ENCODE measurements around the gene ZNF697.

Gene ZNF697

DNA sequence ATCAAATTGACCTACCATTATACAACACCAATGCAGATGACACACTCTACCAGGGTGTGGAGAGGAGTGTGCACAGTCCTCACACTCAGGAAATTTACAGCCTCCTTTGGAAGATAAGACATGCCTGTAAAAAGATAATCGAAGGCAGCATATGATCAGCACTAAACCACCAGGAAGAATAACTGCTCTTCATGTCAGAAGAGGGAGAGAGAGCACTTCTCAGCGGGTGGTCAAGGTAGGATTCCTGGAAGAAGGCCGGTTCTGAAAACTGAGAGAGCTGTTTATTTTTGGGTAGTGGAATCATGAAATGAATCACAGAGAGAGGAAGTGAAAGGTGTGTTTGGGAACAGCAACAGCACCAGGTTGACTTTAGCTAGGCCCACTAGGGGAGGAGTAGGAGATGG, 14.0 kb upstream of the ZNF697 start:
- DNase-seq (ENCODE audit: low read depth in 2 of 2): no peak

GRCh38 chr1:119660253-119661083, 12.4 kb upstream of the ZNF697 start:
- no peak for DNase-seq (ENCODE audit: low read depth in 2 of 2)

- DNase-seq (ENCODE audit: low read depth in 2 of 2): no peak
These were observed 11.6 kb upstream of the ZNF697 start for GRCh38 chr1:119659628-119660027.

- DNase-seq (ENCODE audit: low read depth in 2 of 2): no peak
These were observed 8.4 kb upstream of the ZNF697 start for GRCh38 chr1:119656410-119656955.

GRCh38 chr1:119655154-119655553, 7.1 kb upstream of the ZNF697 start:
- no peak for DNase-seq (ENCODE audit: low read depth in 2 of 2)

GRCh38 chr1:119653839-119654170, 5.7 kb upstream of the ZNF697 start:
- no peak for DNase-seq (ENCODE audit: low read depth in 2 of 2)

DNA sequence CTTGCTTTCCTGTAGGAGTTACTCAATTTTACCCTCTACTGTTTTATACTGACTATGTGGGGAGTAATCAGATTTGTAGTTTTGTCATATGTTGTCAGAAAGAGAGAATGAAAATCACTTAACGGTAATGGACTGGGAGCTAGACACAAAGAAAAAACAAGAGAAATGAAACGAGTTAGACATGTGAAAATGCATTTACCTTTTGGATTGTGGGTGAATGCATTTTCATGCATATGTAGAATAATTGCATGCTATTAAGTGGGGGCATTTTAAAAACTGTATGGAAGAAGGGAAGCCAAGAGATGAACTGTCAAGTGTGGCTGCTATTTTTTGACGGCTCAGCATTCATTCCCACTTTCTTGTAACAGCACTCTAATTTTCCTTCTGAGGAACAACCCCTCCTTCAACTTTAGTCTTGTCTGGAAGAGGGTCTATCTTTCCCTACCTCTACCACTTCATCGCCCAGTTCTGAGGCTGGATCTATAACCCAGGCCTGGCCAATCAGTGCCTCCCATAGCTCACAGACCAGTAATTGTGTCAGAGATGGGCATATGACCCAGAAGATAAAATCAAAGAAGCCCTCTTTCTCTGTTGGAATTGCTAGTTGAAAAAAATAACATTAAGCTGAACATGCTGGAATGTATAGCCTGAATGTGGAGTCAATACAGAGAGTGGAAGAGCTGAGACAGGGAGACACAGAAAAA, 5.2 kb upstream of the ZNF697 start:
- no peak for DNase-seq (ENCODE audit: low read depth in 2 of 2)

- DNase-seq (ENCODE audit: low read depth in 2 of 2): no peak
These were observed 4.5 kb upstream of the ZNF697 start for GRCh38 chr1:119652587-119652986.

DNA sequence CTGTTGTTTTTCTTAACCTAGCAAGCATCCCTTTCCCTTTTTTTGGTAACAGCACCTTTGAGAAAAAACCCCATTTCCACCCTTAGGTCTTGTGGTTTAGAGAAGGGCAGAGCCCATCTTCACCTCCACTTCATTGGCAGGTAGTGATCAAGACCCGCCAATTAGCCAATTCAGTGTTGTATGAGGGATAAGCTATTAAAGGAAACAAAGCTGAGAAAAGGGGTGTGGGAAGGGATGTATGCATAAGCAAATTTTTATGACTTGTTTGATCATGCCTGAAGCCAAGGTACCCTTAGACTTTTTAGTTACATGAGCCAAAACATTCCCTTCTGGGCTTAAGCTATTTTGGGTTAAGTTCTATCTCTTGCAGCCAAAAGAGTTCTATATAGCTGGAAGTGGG, 3.6 kb upstream of the ZNF697 start:
- DNase-seq (ENCODE audit: low read depth in 2 of 2): no peak

GRCh38 chr1:119651133-119651532, 3.1 kb upstream of the ZNF697 start:
- no peak for DNase-seq (ENCODE audit: low read depth in 2 of 2)

GRCh38 chr1:119648620-119649004, 546 bp upstream of the ZNF697 start:
- DNase-seq (ENCODE audit: low read depth in 2 of 2): no peak

- no peak for DNase-seq (ENCODE audit: low read depth in 2 of 2)
These were observed 785 bp downstream of the ZNF697 start for GRCh38 chr1:119647228-119647733.

DNA sequence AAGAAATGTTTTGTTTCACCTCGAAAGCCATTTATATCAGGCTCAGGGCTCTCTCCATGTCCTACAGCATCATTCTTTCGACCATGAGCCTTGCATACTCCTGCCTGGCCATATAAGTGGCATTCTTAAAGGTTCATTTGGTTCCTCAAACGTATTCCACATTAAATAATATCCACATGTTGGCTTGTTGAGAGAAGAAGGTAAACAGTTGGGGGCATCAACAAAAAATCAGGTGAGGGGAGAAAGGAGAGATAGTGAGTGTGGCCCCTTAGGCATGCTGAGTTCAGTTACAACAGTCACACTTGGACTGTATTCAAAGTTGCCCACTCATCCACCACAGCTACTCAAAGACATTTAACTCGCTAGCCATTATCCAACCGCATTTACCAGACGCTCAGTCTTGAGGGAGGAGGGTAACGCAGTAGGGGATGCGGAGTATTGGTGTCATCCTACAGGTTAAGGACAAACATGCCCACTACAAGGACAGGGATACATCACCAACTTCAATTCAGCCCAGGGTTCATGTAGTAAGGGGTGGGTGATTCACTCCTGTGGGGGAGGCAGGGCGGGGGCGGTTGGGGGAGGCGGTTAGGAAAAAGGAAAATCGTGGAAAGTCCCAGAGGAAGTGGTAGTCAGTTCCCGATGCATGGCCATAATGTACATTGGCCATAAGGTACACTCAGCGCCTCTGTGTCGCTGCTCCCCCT, 1.4 kb downstream of the ZNF697 start:
- no peak for DNase-seq (ENCODE audit: low read depth in 2 of 2)

GRCh38 chr1:119639109-119639508, 9.0 kb downstream of the ZNF697 start:
- no peak for DNase-seq (ENCODE audit: low read depth in 2 of 2)

DNA sequence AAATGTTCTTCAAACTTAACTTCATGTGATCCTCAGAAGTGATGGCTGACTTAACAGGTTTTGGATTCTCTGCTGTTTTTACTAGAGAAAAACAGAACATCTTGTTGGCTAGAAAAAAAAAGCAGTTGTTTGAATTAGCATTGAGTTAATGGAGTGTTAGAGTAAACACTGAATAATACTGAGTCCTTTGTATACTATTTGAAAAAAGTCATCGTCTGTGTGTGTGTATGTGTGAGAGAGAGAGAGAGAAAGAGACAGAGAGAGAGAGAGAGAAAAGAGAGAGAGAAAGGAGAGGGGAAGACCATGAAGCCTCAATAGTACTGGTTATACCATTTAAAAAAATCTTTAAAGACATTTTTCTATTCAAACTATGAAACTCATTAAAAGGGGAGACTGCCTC, 10.4 kb downstream of the ZNF697 start:
- DNase-seq (ENCODE audit: low read depth in 2 of 2): no peak

- DNase-seq (ENCODE audit: low read depth in 2 of 2): no peak
These were observed 11.5 kb downstream of the ZNF697 start for GRCh38 chr1:119636491-119637089.

DNA sequence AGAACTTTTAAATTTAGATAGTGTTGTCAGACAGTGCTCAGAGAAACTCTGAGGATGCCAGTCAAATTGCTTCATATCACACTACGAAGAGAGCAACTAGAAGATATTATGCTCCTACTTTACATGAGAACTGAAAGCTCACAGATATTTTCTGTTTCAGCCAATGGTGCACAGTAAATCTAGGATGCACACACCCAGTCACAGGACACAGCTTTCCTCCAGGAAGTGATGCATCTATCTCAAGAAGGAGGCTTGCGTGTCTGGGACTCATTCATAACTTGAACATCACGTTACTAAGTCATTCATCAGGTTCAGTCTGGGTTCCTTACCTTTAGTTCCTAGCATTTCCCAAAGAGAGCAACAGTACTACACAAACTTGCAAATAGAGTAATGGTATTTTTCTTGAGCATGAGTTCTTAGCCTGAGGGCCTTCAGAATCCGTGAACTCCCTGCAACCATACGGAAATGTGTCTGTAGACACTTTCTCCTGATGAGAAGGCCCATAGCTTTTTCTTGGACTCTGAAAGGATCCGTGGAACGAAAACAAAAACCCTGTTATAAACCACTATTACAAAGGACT, 12.2 kb downstream of the ZNF697 start:
- no peak for DNase-seq (ENCODE audit: low read depth in 2 of 2)

DNA sequence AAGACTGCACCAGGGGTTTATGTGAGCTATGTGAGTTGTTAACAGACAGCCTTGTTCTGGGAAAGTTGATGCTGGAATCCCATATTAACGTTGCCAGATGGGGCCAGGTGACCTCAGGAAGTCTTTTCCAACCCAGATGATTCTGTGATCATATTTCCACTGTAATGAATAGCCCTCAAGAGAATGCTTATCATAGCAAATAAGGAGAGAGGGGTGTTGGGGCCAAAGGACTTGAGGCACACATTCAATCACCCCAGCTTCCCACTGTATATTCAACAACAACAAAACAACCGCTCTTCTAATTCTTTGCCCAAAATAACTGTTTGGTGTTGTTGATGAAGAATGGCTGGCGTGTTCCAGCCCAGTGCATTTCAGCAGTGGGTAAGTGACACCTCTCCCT, 14.1 kb downstream of the ZNF697 start:
- no peak for DNase-seq (ENCODE audit: low read depth in 2 of 2)

DNA sequence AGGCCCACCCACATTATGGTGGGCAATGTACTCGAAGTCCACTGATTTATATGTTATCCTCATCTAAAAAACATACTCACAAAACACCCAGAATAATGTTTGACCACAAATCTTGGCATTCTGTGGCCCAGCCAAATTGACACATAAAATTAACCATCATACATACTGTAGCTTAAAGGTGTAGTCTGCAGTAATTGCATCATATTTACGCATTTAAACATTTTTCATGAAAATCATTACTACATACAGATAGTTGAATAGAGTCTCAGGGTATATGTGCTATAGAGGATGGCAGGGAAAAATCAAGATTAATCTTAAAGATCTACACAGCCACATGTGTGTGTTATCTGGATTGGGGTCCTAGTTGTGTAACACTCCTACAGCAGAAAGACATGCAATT, 14.5 kb downstream of the ZNF697 start:
- DNase-seq (ENCODE audit: low read depth in 2 of 2): no peak

DNA sequence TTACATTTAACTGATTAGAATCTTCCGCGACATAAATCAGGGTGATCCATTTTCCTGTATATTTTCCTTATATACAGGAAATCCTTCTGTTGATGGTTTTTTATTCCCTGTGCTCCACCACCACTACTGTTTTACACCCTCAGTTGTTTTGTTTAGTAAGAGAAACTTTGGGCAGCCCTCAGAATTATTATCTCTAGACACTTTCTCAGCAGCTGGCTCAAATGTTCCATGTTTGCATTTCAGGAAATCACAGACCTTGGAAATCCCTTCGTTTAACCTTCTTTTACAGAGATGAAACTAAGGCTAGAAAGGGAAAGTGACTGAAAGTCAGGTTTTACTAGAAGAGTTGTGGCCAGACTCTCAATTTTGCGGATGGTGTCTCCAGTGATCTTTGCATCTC, 15.2 kb downstream of the ZNF697 start:
- no peak for DNase-seq (ENCODE audit: low read depth in 2 of 2)

GRCh38 chr1:119632103-119632490, 16.0 kb downstream of the ZNF697 start:
- DNase-seq (ENCODE audit: low read depth in 2 of 2): no peak
